PFSK-1 (cell line): ENCODE results near the gene BPHL.
A peak's percentile ranks its signal among the peaks of the same experiment; 100 is the strongest.

Experiments used
- FOXP2 ChIP-seq: optimal IDR thresholded peaks from 2 replicates; pipeline ENCODE3; 2011; ENCODE audit warnings: borderline replicate concordance, control low read depth, inconsistent platforms; ENCODE audit not compliant: insufficient read depth; ENCODE audit errors: extremely low read length, extremely low read depth
- POLR2AphosphoS5 ChIP-seq: IDR thresholded peaks from 2 replicates; pipeline ENCODE4 v1.6.1; 2012; ENCODE audit warnings: low read depth, mild to moderate bottlenecking, control low read depth, low read length, moderate library complexity
- REST ChIP-seq, 2 experiments: IDR thresholded peaks; 2 replicates each; pipeline versions ENCODE4 v1.6.1 to v1.8.0; 2011 to 2012; ENCODE audit warnings: low read depth in 2 of 2, low read length in 2 of 2, control low read depth in 1 of 2, inconsistent platforms in 1 of 2, mild to moderate bottlenecking in 1 of 2, moderate library complexity in 1 of 2; ENCODE audit not compliant: insufficient read depth in 1 of 2
- SIN3A ChIP-seq: IDR thresholded peaks from 2 replicates; pipeline ENCODE4 v1.6.1; 2012; ENCODE audit warnings: mild to moderate bottlenecking, low read length, moderate library complexity, borderline replicate concordance; ENCODE audit not compliant: insufficient read depth
- TAF1 ChIP-seq: IDR thresholded peaks from 2 replicates; pipeline ENCODE4 v1.6.1; 2012; ENCODE audit warnings: low read length, control low read depth, borderline replicate concordance; ENCODE audit not compliant: insufficient read depth

The BPHL gene

GRCh38 chr6:3156184-3157130 is 37.9 kb downstream of the BPHL start:
- 0 out of 4 replicates have a peak, but pooled peaks of 1 of the 2 experiments have one; percentile 33 for TF ChIP-seq REST (IDR thresholded peaks at IDR 0.05; ENCODE audit: insufficient read depth in 1 of 2, low read depth in 2 of 2, low read length in 2 of 2)

- TF ChIP-seq POLR2AphosphoS5 (peak; percentile 97), REST (IDR thresholded peaks at IDR 0.05; ENCODE audit: insufficient read depth in 1 of 2, low read depth in 2 of 2, low read length in 2 of 2) (peak in 1 of 2 experiments; percentile 8; a peak in 1 of 4 replicates), TAF1 (peak; percentile 84), FOXP2 (peak; percentile 54), SIN3A (no peak)
These were observed 38.8 kb downstream of the BPHL start, which contains the start of gene TUBB2A for GRCh38 chr6:3157131-3157933. TSS of gene TUBB2A (minus strand) at chr6:3157544. CDS start at chr6:3157463, 81 bp downstream.

GRCh38 chr6:3159805-3160781 is 41.6 kb downstream of the BPHL start:
- TF ChIP-seq FOXP2 (no peak), POLR2AphosphoS5 (no peak), TAF1 (no peak), SIN3A (no peak), REST (IDR thresholded peaks at IDR 0.05; ENCODE audit: insufficient read depth in 1 of 2, low read depth in 2 of 2, low read length in 2 of 2) (no peak)

- TF ChIP-seq REST (IDR thresholded peaks at IDR 0.05; ENCODE audit: insufficient read depth in 1 of 2, low read depth in 2 of 2, low read length in 2 of 2): no peak
- TF ChIP-seq TAF1: no peak
- no peak for TF ChIP-seq POLR2AphosphoS5
- TF ChIP-seq FOXP2: no peak
- TF ChIP-seq SIN3A: no peak
These were observed 43.6 kb downstream of the BPHL start for GRCh38 chr6:3162067-3162497.
